GM18511 (cell line): ENCODE measurements around the gene ARHGAP15.

Source experiments
- ATAC-seq: cut with Tn5 transposase; IDR thresholded peaks from one replicate; pipeline ENCODE4 v1.9.1; 2021; ENCODE audit warnings: mild to moderate bottlenecking, moderate library complexity; ENCODE audit not compliant: unreplicated experiment

The ARHGAP15 gene

GRCh38 chr2:143219266-143219665 lies 90.0 kb downstream of the ARHGAP15 start:
- no peak for ATAC-seq

- no peak for ATAC-seq
Measured at GRCh38 chr2:143223556-143223955, 94.3 kb downstream of the ARHGAP15 start.

GRCh38 chr2:143225931-143226330 lies 96.7 kb downstream of the ARHGAP15 start:
- no peak for ATAC-seq

GRCh38 chr2:143226714-143227541 lies 97.7 kb downstream of the ARHGAP15 start:
- ATAC-seq, result no peak

GRCh38 chr2:143229411-143229810 lies 100.2 kb downstream of the ARHGAP15 start:
- ATAC-seq, result no peak

GRCh38 chr2:143229952-143230351 lies 100.7 kb downstream of the ARHGAP15 start:
- no peak for ATAC-seq

- no peak for ATAC-seq
Measured at GRCh38 chr2:143230506-143231253, 101.5 kb downstream of the ARHGAP15 start.

- ATAC-seq, result no peak
Measured at GRCh38 chr2:143231254-143231645, 102.0 kb downstream of the ARHGAP15 start.

- ATAC-seq, result no peak
Measured at GRCh38 chr2:143237146-143237777, 108.0 kb downstream of the ARHGAP15 start.

GRCh38 chr2:143241403-143242088 lies 112.3 kb downstream of the ARHGAP15 start:
- no peak for ATAC-seq

- no peak for ATAC-seq
Measured at GRCh38 chr2:143246246-143246645, 117.0 kb downstream of the ARHGAP15 start.

- no peak for ATAC-seq
Measured at GRCh38 chr2:143246815-143247744, 117.9 kb downstream of the ARHGAP15 start.

GRCh38 chr2:143248631-143249030 lies 119.4 kb downstream of the ARHGAP15 start:
- no peak for ATAC-seq

GRCh38 chr2:143251681-143252080 lies 122.5 kb downstream of the ARHGAP15 start:
- ATAC-seq, result no peak

GRCh38 chr2:143252138-143252907 lies 123.1 kb downstream of the ARHGAP15 start:
- ATAC-seq, result no peak

GRCh38 chr2:143254110-143254509 lies 124.9 kb downstream of the ARHGAP15 start:
- no peak for ATAC-seq

- ATAC-seq, result no peak
Measured at GRCh38 chr2:143255086-143255485, 125.9 kb downstream of the ARHGAP15 start.

- peak; percentile 57 for ATAC-seq
Measured at GRCh38 chr2:143255899-143256298, 126.7 kb downstream of the ARHGAP15 start.
